ENCODE data around the gene MOCOS. TPM values are rescaled to one million over a fixed set of nuclear protein-coding genes. Genes with fewer than 3 reads are reported as not detected.

Gene MOCOS
- total RNA-seq, 1 experiment from 2014 or later, result 4.2 TPM

GRCh38 chr18:36305375-36305774 lies 118.1 kb downstream of the MOCOS start:
- ChIA-PET POLR2A (no interaction called here), CTCF (no interaction called here)
- H3K9me3 Mint-ChIP-seq, result no peaks in the 10 kb centered on the region
- H3K27ac Mint-ChIP-seq, result no peak overlapping the region
- H3K4me1 Mint-ChIP-seq, result peaks cover 22% of the 10 kb centered on the region
- no peaks in the 10 kb centered on the region for H3K36me3 Mint-ChIP-seq
- no peak for TF ChIP-seq FOXP4 (CRISPR knock-in tag; IDR thresholded peaks at IDR 0.05)
- no peak for TF ChIP-seq MYBL2 (CRISPR knock-in tag; IDR thresholded peaks at IDR 0.05)
- no peak for TF ChIP-seq ZNF671 (CRISPR knock-in tag; IDR thresholded peaks at IDR 0.05)
- no peak for TF ChIP-seq MXD4 (CRISPR knock-in tag; IDR thresholded peaks at IDR 0.05; ENCODE audit: borderline replicate concordance)
- H3K4me3 Mint-ChIP-seq, result no peak overlapping the region
- H3K27me3 Mint-ChIP-seq (ENCODE audit: low read depth), result peaks cover 9% of the 10 kb centered on the region
- ATAC-seq (no peak), DNase-seq (ENCODE audit: low spot score) (no peak)

GRCh38 chr18:36307513-36307912 lies 120.2 kb downstream of the MOCOS start:
- Mint-ChIP-seq H3K27me3 (ENCODE audit: low read depth) (no peaks in the 10 kb centered on the region), H3K36me3 (no peaks in the 10 kb centered on the region), H3K4me1 (peaks cover 26% of the 10 kb centered on the region)

More at GRCh38 chr18:36307513-36307912, 120.2 kb downstream of the MOCOS start:
- CTCF ChIA-PET, result no interaction called here
- H3K27ac Mint-ChIP-seq, result no peak overlapping the region
- H3K9me3 Mint-ChIP-seq, result no peaks in the 10 kb centered on the region
- DNase-seq (ENCODE audit: low spot score), result no peak
- H3K4me3 Mint-ChIP-seq, result no peak overlapping the region
- no peak for ATAC-seq
- TF ChIP-seq TCF7 (CRISPR knock-in tag; IDR thresholded peaks at IDR 0.05; ENCODE audit: low read depth), result no peak
- TF ChIP-seq, protein P1, sequence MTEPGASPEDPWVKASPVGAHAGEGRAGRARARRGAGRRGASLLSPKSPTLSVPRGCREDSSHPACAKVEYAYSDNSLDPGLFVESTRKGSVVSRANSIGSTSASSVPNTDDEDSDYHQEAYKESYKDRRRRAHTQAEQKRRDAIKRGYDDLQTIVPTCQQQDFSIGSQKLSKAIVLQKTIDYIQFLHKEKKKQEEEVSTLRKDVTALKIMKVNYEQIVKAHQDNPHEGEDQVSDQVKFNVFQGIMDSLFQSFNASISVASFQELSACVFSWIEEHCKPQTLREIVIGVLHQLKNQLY (CRISPR knock-in tag; IDR thresholded peaks at IDR 0.05), result no peak
- no peak for TF ChIP-seq ZNF512 (CRISPR knock-in tag; IDR thresholded peaks at IDR 0.05; ENCODE audit: borderline replicate concordance)
- no peak for TF ChIP-seq ZNF416 (CRISPR knock-in tag; IDR thresholded peaks at IDR 0.05)
- TF ChIP-seq, protein P2, sequence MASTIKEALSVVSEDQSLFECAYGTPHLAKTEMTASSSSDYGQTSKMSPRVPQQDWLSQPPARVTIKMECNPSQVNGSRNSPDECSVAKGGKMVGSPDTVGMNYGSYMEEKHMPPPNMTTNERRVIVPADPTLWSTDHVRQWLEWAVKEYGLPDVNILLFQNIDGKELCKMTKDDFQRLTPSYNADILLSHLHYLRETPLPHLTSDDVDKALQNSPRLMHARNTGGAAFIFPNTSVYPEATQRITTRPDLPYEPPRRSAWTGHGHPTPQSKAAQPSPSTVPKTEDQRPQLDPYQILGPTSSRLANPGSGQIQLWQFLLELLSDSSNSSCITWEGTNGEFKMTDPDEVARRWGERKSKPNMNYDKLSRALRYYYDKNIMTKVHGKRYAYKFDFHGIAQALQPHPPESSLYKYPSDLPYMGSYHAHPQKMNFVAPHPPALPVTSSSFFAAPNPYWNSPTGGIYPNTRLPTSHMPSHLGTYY (CRISPR knock-in tag; IDR thresholded peaks at IDR 0.05), result no peak
- no peak for TF ChIP-seq NR2C2 (CRISPR knock-in tag; IDR thresholded peaks at IDR 0.05)
- TF ChIP-seq NR3C1 (CRISPR knock-in tag; conservative IDR thresholded peaks at IDR 0.05; ENCODE audit: low read depth), result no peak
- TF ChIP-seq, protein P3, sequence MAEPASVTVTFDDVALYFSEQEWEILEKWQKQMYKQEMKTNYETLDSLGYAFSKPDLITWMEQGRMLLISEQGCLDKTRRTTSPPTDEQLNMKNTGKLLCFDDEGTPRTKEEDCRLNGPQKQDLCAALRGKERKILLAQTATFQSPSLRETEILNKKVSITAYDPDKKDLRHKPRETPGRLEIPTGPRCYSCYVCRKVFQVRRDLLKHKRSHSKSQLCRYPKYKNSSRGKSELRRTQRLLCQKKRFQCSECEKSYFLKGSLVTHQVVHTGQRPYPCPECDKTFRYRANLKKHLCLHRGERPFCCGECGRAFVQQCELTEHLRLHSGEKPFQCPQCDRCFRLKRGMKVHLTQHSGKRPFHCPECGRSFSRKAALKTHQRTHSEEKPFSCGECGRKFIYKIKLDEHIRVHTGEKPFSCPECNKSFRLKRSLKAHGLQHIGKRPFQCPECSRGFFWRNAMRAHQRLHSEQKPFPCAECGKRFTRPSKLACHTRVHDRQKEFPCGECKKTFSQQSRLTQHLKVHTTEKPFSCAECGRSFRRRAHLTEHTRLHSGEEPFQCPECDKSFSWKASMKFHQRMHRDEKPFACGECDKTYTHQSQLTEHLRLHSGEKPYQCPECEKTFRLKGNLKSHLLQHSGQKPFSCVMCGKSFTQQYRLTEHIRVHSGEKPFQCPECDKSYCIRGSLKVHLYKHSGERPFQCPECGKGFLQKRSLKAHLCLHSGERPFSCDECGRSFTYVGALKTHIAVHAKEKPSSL (CRISPR knock-in tag; conservative IDR thresholded peaks at IDR 0.05), result no peak
- TF ChIP-seq ATF3 (CRISPR knock-in tag; conservative IDR thresholded peaks at IDR 0.05), result no peak
- TF ChIP-seq MXD4 (CRISPR knock-in tag; IDR thresholded peaks at IDR 0.05; ENCODE audit: borderline replicate concordance), result no peak
- TF ChIP-seq SP1 (CRISPR knock-in tag; conservative IDR thresholded peaks at IDR 0.05), result no peak
- TF ChIP-seq FOXP1 (CRISPR knock-in tag; IDR thresholded peaks at IDR 0.05; ENCODE audit: borderline replicate concordance), result no peak
- no peak for TF ChIP-seq ZBTB21 (CRISPR knock-in tag; IDR thresholded peaks at IDR 0.05; ENCODE audit: borderline replicate concordance)
- TF ChIP-seq ZNF532 (CRISPR knock-in tag; IDR thresholded peaks at IDR 0.05; ENCODE audit: borderline replicate concordance), result no peak
- TF ChIP-seq TP53 (CRISPR knock-in tag; IDR thresholded peaks at IDR 0.05), result no peak
- TF ChIP-seq CTCF (IDR thresholded peaks at IDR 0.05), result no peak
- no peak for TF ChIP-seq SMAD3 (CRISPR knock-in tag; IDR thresholded peaks at IDR 0.05; ENCODE audit: borderline replicate concordance)
- TF ChIP-seq RELA (CRISPR knock-in tag; IDR thresholded peaks at IDR 0.05; ENCODE audit: borderline replicate concordance), result no peak
- POLR2A ChIA-PET, result no interaction called here
